ENCODE results near the gene IGLL5.
"Not testable (repeated sequence)": the region's sequence is repeated elsewhere in the genome, so short reads cannot be mapped to it uniquely, and the experiment has no call there.

IGLL5 gene

GRCh38 chr22:22884888-22885840 is 2.5 kb upstream of the IGLL5 start:
- DNase-seq, result no peak

GRCh38 chr22:22886546-22886945 is 1.1 kb upstream of the IGLL5 start:
- no peak for DNase-seq

- DNase-seq, result no peak
Measured at GRCh38 chr22:22888571-22889353, 1.1 kb downstream of the IGLL5 start.

- DNase-seq, result no peak
Measured at GRCh38 chr22:22890085-22890484, 2.5 kb downstream of the IGLL5 start.

DNA sequence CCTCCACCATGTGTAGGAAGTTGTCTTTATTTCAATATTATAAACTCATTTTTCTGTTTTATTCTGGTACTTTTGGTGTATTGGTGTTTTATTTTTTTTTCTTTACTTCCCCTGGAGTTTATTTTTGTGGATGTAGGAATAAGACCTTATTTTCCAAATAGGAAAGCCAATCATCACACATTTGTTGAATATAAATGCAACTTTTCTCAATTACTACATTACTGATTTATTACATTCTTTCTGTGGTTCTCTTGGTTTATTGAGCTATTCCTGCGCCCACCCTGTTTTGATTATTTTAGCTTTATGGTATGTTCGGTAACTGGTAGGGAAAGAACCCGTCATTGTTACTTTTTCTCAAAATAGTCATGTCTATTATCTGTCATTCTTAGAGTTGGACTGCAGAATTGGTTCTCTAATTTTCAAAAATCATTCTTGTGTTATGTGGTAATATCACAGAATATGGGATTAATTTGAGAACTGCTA is 3.6 kb downstream of the IGLL5 start:
- no peak for DNase-seq

DNA sequence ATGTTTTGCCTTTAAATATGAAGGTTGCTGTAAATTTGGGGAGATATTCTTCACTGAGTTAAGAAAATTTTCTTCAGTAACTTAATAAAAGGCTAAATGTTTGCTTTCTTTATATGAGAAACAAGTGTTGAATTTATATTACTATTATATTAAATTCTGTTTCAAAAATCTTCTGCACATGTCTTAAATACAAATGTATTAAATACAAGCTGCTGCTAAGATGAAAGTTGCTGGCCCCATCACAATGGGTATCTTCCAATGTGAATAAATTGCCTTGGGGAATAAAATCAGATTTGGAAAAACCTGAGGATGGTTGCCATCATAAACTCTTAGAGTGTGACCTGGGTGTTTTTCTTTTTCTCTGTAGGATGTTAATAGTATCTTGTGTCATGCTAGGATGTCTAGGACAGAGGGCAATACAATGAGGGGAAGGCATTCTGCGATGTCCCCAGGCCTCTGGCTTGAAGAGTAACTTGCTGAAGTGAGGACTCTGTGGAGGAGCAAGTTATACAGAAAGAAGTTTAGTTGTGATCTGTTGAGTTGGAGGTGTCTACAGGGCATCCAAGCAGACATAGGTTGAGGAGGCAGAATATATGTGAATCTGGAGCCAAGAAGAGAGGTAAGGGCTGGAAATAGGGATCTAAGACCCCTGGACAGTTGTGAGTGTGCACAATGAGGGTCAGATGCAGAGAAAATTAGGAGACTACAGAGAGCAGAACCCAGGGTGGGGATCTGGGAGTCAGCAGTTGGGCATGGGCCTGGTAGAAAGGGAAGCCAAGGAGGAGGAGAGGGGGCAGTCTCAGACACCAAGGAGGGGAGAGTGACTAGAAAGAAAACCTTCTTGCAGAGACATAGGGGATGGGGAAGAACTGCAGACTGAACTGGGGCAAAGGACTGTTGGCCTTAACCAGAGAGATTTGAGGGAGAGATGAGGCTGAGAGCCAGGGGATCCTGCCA is 4.8 kb downstream of the IGLL5 start:
- no peak for DNase-seq

- DNase-seq, result no peak
Measured at GRCh38 chr22:22893077-22893805, 5.6 kb downstream of the IGLL5 start.

DNA sequence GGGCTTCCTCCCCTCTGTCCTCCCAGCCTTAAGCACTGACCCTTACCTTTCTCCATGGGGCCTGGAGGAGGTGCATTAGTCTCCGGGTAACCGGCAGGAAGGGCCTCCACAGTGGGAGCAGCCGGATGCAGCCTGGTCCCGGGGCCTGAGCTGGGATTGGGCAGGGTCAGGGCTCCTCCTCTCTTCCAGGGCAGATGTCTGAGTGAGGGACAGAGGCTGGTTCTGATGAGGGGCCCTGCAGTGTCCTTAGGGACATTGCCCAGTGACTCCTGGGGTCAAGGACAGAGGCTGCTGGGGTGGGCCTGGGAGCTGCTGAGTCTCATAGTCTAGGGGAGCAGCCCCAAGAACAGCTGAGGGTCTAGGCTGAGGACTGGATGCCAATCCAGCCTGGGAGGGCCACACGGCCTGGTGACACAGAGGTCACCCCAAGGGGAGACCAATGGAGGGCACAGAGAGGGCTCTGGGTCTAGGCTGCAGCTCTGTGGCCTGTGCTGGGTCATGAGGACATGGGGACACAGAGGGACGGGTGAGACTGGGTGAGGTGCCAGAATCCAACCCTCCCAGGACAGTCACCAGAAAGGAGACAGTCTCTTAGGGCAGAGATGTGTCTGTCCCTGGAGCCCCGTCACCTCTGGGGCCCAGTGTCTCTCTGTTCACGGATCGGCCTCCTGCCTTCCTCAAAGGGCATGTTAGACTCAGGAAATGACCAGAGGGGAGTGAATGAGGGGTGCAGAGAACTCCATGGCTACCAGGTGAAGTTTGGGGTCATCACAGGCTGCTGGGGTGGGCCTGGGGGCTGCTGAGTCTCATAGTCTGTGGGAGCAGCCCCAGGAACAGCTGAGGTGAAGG is 6.5 kb downstream of the IGLL5 start:
- DNase-seq, result no peak

DNA sequence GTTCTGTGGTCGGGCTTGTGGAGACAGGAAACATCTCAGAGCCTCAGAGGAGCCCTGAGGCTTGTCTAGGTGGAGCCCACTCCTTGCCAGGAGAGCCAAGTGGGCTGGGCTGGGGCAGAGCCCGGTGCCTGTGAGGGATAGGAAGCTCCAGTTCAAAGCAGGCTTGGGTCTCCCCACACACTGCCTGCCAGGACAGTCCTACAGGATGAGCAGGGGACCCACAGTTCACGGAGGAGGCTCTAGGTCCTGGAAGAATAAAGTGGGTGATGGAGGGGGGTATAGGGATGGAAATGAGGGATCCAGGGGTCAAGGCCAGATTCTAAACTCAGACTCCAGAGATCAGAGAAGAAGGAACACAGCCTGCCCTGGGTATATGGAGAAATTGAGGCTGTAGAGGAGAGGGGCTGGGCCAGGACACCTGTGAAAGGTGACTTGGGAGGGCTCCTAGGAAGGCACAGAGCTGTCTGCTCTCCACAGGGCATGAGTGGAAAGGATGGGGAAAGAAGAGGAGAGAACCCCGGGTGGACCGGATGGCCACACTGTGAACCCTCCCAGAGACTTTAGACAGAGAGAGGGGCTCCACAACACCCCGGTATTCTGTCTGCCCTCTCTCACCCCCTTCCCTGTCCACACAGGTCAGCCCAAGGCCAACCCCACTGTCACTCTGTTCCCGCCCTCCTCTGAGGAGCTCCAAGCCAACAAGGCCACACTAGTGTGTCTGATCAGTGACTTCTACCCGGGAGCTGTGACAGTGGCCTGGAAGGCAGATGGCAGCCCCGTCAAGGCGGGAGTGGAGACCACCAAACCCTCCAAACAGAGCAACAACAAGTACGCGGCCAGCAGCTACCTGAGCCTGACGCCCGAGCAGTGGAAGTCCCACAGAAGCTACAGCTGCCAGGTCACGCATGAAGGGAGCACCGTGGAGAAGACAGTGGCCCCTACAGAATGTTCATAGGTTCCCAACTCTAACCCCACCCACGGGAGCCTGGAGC is 7.4 kb downstream of the IGLL5 start:
- DNase-seq, result no peak

- no peak for DNase-seq
Measured at GRCh38 chr22:22895776-22896445, 8.3 kb downstream of the IGLL5 start.

GRCh38 chr22:22896601-22897000 is 9.0 kb downstream of the IGLL5 start:
- DNase-seq, result no peak

GRCh38 chr22:22897091-22897490 is 9.5 kb downstream of the IGLL5 start:
- DNase-seq, result no peak

DNA sequence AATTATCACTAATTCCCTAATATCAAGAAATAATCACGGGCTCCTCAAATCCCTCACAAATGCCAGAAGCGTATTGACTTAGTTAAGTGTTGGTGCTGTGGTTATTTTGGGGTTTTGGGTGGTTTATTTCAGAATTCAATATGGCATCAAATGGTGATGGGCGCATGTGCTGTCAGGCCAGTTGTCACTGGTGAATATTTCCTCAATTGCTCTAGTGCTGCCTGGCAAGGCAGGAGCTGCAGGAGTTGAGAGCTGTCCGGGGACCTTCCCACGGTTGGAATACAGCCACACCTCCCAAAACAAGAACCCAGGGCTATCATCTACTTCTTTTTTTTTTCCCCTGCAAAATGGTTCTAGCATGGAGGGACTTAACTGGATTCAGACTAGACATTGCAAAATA is 10.3 kb downstream of the IGLL5 start:
- no peak for DNase-seq

- DNase-seq, result not testable (repeated sequence)
Measured at GRCh38 chr22:22898411-22898950, 10.9 kb downstream of the IGLL5 start.

- not testable (repeated sequence) for DNase-seq
Measured at GRCh38 chr22:22899342-22900080, 11.9 kb downstream of the IGLL5 start.

DNA sequence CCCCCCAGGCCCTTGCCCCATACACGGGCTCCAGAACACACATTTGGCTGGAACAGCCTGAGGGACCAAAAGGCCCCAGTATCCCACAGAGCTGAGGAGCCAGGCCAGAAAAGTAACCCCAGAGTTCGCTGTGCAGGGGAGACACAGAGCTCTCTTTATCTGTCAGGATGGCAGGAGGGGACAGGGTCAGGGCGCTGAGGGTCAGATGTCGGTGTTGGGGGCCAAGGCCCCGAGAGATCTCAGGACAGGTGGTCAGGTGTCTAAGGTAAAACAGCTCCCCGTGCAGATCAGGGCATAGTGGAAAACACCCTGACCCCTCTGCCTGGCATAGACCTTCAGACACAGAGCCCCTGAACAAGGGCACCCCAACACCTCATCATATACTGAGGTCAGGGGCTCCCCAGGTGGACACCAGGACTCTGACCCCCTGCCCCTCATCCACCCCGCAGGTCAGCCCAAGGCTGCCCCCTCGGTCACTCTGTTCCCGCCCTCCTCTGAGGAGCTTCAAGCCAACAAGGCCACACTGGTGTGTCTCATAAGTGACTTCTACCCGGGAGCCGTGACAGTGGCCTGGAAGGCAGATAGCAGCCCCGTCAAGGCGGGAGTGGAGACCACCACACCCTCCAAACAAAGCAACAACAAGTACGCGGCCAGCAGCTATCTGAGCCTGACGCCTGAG is 13.1 kb downstream of the IGLL5 start:
- not testable (repeated sequence) for DNase-seq

- DNase-seq, result no peak
Measured at GRCh38 chr22:22901578-22902218, 14.1 kb downstream of the IGLL5 start.
